ENCODE data around the gene MKRN3. TPM values are rescaled to one million over a fixed set of nuclear protein-coding genes. Genes with fewer than 3 reads are reported as not detected.

The MKRN3 gene
- total RNA-seq, 1 experiment from 2014 or later = not detected

GRCh38 chr15:23602124-23602523 is 36.6 kb downstream of the MKRN3 start:
- intact Hi-C loops (cut with micrococcal nuclease) = no loop called here
- BruUV-seq (replicated peaks) = no TSS peak
- no peak for TF ChIP-seq CTCF (IDR thresholded peaks at IDR 0.05; ENCODE audit: unreplicated experiment)
- no peak for DNase-seq (ENCODE audit: unreplicated experiment)
- CTCF ChIA-PET = no interaction called here
- POLR2A ChIA-PET = no interaction called here
- Mint-ChIP-seq H3K27me3 (ENCODE audit: insufficient read depth, unreplicated experiment) (no peaks in the 10 kb centered on the region), H3K4me1 (ENCODE audit: insufficient read depth, unreplicated experiment) (no peaks in the 10 kb centered on the region), H3K36me3 (ENCODE audit: insufficient read depth, unreplicated experiment) (no peaks in the 10 kb centered on the region), H3K9me3 (ENCODE audit: unreplicated experiment) (peaks cover 17% of the 10 kb centered on the region), H3K27ac (ENCODE audit: low read depth, unreplicated experiment) (no peak overlapping the region), H3K4me3 (ENCODE audit: unreplicated experiment) (no peak overlapping the region)

- TF ChIP-seq CTCF (IDR thresholded peaks at IDR 0.05; ENCODE audit: unreplicated experiment) = no peak
- intact Hi-C loops (cut with micrococcal nuclease) = no loop called here
- DNase-seq (ENCODE audit: unreplicated experiment) = no peak
- Mint-ChIP-seq H3K27ac (ENCODE audit: low read depth, unreplicated experiment) (no peak overlapping the region), H3K4me1 (ENCODE audit: insufficient read depth, unreplicated experiment) (no peaks in the 10 kb centered on the region), H3K36me3 (ENCODE audit: insufficient read depth, unreplicated experiment) (no peaks in the 10 kb centered on the region), H3K9me3 (ENCODE audit: unreplicated experiment) (peaks cover 17% of the 10 kb centered on the region), H3K4me3 (ENCODE audit: unreplicated experiment) (no peak overlapping the region), H3K27me3 (ENCODE audit: insufficient read depth, unreplicated experiment) (no peaks in the 10 kb centered on the region)
- ChIA-PET POLR2A (no interaction called here), CTCF (no interaction called here)
- BruUV-seq (replicated peaks) = no TSS peak
Observed at GRCh38 chr15:23606226-23606625, 40.8 kb downstream of the MKRN3 start.

- no peak for DNase-seq (ENCODE audit: unreplicated experiment)
- CTCF ChIA-PET = interaction anchor here (0.6 to 2.5 kb wide), 5 partner anchors 12 to 1654 kb away, joined by 3 to 16 read pairs (median 3); no protein-coding TSS in a partner anchor
- intact Hi-C loops (cut with micrococcal nuclease) = loop anchor here (1.0 kb wide), 1 partner anchor 23 kb away; no protein-coding TSS in a partner anchor
- no peak for TF ChIP-seq CTCF (IDR thresholded peaks at IDR 0.05; ENCODE audit: unreplicated experiment)
- H3K9me3 Mint-ChIP-seq (ENCODE audit: unreplicated experiment) = peaks cover 28% of the 10 kb centered on the region
- no peaks in the 10 kb centered on the region for H3K36me3 Mint-ChIP-seq (ENCODE audit: insufficient read depth, unreplicated experiment)
- H3K27me3 Mint-ChIP-seq (ENCODE audit: insufficient read depth, unreplicated experiment) = no peaks in the 10 kb centered on the region
- H3K4me3 Mint-ChIP-seq (ENCODE audit: unreplicated experiment) = no peak overlapping the region
- POLR2A ChIA-PET = no interaction called here
- H3K4me1 Mint-ChIP-seq (ENCODE audit: insufficient read depth, unreplicated experiment) = no peaks in the 10 kb centered on the region
- no peak overlapping the region for H3K27ac Mint-ChIP-seq (ENCODE audit: low read depth, unreplicated experiment)
- no TSS peak for BruUV-seq (replicated peaks)
Observed at GRCh38 chr15:23616536-23616935, 51.1 kb downstream of the MKRN3 start.

Small RNA genes lying within 50 kb of the gene (microRNA-seq; reads per million reads assigned to microRNA genes)
- gene MIR4508 = not detected

Other genes with a start within 250 kb of the MKRN3 start
- gene GOLGA6L26, start 231.5 kb upstream of the MKRN3 start, total RNA-seq (2022) = not detected in 2 replicates
- 0.16 and 0.17 TPM in 2 replicates for gene GOLGA8S, start 210.9 kb upstream of the MKRN3 start, total RNA-seq (2022)
- gene GOLGA6L2, start 118.4 kb upstream of the MKRN3 start, total RNA-seq (2022) = not detected in 2 replicates
- gene MAGEL2, start 82.2 kb downstream of the MKRN3 start, total RNA-seq (2022) = not detected in 2 replicates
- gene NDN, start 121.6 kb downstream of the MKRN3 start, total RNA-seq (2022) = not detected in 2 replicates